ENCODE results near the gene GRM4.

The GRM4 gene

DNA sequence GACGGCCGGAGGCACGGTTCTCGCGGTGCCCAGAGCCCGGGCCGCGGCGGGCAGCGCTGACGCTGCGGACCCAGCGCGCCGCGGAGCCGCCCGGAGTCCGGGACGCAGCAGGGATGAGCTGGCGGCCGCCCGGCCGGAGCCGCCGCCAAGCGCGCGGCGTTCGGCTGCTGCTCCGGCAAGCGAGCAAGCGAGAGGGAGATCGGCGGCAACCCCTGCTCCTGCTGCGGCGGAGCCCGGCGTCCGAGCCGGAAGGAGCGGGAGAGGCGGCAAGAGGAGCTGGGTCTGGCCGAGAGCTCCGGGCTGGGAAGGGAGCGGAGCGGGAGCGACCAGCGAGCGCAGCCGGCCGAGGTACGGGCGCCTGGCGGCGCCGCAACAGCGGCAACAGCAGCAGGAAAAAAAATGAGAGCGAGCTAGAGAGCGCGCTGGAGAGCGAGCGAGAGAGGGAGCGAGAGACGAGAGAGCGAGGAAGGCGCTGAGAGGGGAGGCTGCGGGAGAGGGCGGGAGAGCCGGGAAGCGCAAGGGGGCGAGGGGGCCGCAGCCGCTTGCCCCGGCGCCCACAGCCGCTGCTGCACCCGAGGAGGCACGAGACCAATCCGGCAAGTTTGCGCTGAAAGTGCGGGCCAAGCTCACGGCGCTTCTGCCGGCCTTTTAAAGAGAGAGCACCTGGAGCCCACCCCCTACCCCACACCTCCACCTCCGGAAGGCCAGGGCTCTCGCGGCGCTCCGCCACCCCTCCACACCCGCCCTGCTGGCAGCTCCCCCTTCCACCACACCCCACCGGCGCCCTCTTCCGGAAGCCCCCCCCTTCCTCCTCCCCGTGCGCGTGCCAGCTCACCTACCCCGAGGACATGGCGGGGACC lies 496 bp downstream of the GRM4 start:
- no peak overlapping the region for H2AK5ac ChIP-seq (ENCODE audit: low read length, severe bottlenecking)
- H3K36me3 ChIP-seq (ENCODE audit: control insufficient read depth in 1 of 2, insufficient read depth in 2 of 2, low read depth in 1 of 2, low read length in 2 of 2), result no peaks in the 10 kb centered on the region
- no peaks in the 10 kb centered on the region for H3K9me3 ChIP-seq (ENCODE audit: control insufficient read depth, low read length)
- no peak overlapping the region for H2BK5ac ChIP-seq (ENCODE audit: low read depth, low read length, poor library complexity, severe bottlenecking)
- H3K23ac ChIP-seq (ENCODE audit: low read length in 2 of 2), result peak overlapping the region in 1 of 2 experiments; percentile 78
- no peak overlapping the region for H3K9ac ChIP-seq (ENCODE audit: low read length)
- WGBS, result 1% methylated on average over 87 of the region's 100 CpGs
- H4K91ac ChIP-seq (ENCODE audit: low read length), result no peak overlapping the region
- no peak overlapping the region for H2BK120ac ChIP-seq (ENCODE audit: low read depth, low read length)
- no peak overlapping the region for H3K4ac ChIP-seq (ENCODE audit: low read depth in 1 of 2, low read length in 2 of 2)
- H3K27me3 ChIP-seq (ENCODE audit: control insufficient read depth in 1 of 2, insufficient read depth in 1 of 2, low read length in 2 of 2), result peaks cover 82 to 90% of the 10 kb centered on the region in 2 experiments
- H2BK12ac ChIP-seq (ENCODE audit: low read length in 2 of 2), result no peak overlapping the region
- no peak overlapping the region for H3K14ac ChIP-seq (ENCODE audit: low read length in 2 of 2)
- DNase-seq, result peak; percentile 61
- H2BK15ac ChIP-seq (ENCODE audit: low read depth, poor library complexity, severe bottlenecking), result no peak overlapping the region
- peak overlapping the region; percentile 97 for H3K4me2 ChIP-seq (ENCODE audit: low read length, poor library complexity, severe bottlenecking)
- no peaks in the 10 kb centered on the region for H3K79me1 ChIP-seq (replicated peaks; ENCODE audit: low read length, poor library complexity, severe bottlenecking)
- peak overlapping the region; percentile 47 for H4K8ac ChIP-seq (ENCODE audit: low read length)
- H3K18ac ChIP-seq (ENCODE audit: low read depth in 1 of 2, low read length in 2 of 2), result no peak overlapping the region
- H3K4me3 ChIP-seq (ENCODE audit: insufficient read depth in 1 of 2, low read depth in 1 of 2, low read length in 2 of 2), result peak overlapping the region; percentile 45 to 63
- peaks cover 31% of the 10 kb centered on the region for H3K4me1 ChIP-seq (ENCODE audit: control insufficient read depth, insufficient read depth, low read depth, low read length)
- peak overlapping the region; percentile 19 for H2AFZ ChIP-seq (ENCODE audit: low read depth, low read length)
- H3K27ac ChIP-seq (ENCODE audit: low read length, poor library complexity, severe bottlenecking), result no peak overlapping the region

DNA sequence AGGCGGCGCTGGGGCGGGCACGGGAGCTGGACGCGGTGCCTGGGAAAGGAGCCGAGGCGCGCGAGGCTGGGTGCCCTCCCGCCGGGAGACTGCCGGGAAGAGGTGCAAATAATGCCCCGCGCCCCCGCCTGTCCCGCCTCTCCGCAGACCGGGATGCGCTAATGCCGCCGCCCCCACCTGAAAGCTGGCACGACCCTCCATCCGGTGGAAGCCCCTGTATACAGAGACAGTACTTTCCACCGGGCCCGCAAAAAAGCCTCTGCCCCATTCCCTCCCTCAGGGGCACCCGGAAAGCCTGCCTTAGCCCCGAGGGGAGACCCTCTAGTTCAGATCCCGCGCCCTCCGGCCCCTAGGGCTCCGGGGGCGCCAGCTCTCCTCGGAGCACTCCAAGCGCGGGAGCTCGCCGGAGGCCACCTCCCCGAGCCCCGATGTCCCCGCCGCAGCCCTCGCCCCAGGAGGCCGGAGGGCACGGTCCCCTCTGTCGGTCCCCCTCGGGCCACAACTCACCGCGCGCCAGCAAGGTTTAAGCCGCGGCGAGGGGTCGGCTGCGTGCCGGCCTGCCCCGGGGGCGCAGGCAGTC lies 1.2 kb downstream of the GRM4 start:
- Histone ChIP-seq H2BK5ac (ENCODE audit: low read depth, low read length, poor library complexity, severe bottlenecking) (no peak overlapping the region), H3K9me3 (ENCODE audit: control insufficient read depth, low read length) (no peaks in the 10 kb centered on the region), H3K14ac (ENCODE audit: low read length in 2 of 2) (no peak overlapping the region), H2AFZ (ENCODE audit: low read depth, low read length) (no peak overlapping the region), H3K36me3 (ENCODE audit: control insufficient read depth in 1 of 2, insufficient read depth in 2 of 2, low read depth in 1 of 2, low read length in 2 of 2) (no peaks in the 10 kb centered on the region), H2BK120ac (ENCODE audit: low read depth, low read length) (no peak overlapping the region), H3K4me2 (ENCODE audit: low read length, poor library complexity, severe bottlenecking) (peak overlapping the region; percentile 97), H3K23ac (ENCODE audit: low read length in 2 of 2) (peak overlapping the region in 1 of 2 experiments; percentile 78), H4K8ac (ENCODE audit: low read length) (no peak overlapping the region), H3K27me3 (ENCODE audit: control insufficient read depth in 1 of 2, insufficient read depth in 1 of 2, low read length in 2 of 2) (peaks cover 82 to 90% of the 10 kb centered on the region in 2 experiments), H3K27ac (ENCODE audit: low read length, poor library complexity, severe bottlenecking) (no peak overlapping the region), H3K18ac (ENCODE audit: low read depth in 1 of 2, low read length in 2 of 2) (no peak overlapping the region), H2BK12ac (ENCODE audit: low read length in 2 of 2) (no peak overlapping the region), H3K4me1 (ENCODE audit: control insufficient read depth, insufficient read depth, low read depth, low read length) (peaks cover 31% of the 10 kb centered on the region), H3K79me1 (replicated peaks; ENCODE audit: low read length, poor library complexity, severe bottlenecking) (no peaks in the 10 kb centered on the region), H3K4me3 (ENCODE audit: insufficient read depth in 1 of 2, low read depth in 1 of 2, low read length in 2 of 2) (peak overlapping the region; percentile 45 to 63), H2AK5ac (ENCODE audit: low read length, severe bottlenecking) (no peak overlapping the region), H2BK15ac (ENCODE audit: low read depth, poor library complexity, severe bottlenecking) (no peak overlapping the region), H3K9ac (ENCODE audit: low read length) (no peak overlapping the region), H4K91ac (ENCODE audit: low read length) (peak overlapping the region; percentile 5), H3K4ac (ENCODE audit: low read depth in 1 of 2, low read length in 2 of 2) (no peak overlapping the region)
- WGBS, result 1% methylated on average over 48 of the region's 58 CpGs
- DNase-seq, result peak; percentile 3

DNA sequence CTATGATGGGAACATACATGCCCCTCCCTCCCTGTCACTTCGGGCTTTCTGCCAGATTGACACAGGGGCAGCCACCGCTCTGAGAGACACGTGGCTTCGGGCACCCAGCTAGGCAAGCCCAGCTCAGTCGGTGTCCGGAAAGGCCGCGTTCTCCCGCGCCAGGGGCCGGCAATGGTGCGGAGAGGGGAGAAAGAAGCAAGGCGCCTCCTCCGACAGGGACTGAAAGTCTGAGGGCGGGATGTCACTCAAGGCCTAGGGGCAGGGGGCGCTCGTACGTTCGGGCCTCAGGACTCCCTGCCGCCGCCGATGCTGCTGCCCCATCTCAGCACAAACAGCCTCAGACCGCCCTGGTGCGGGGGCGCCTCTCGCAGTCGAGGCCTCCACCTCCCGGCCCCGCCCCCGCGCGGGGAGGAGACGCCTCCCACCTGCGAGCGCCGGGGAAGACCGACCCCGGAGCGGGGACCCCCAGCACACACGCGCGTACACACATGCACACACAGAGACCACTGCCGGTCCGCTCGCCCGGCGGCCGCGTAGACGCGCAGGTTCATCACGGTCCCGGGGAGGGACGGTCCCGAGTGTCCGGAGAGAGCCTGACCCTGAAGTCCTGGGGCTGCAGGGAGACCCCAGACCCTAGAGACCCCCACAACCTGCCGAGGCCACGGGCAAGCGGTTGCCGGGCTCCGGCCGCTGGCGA lies 1.9 kb downstream of the GRM4 start:
- Histone ChIP-seq H3K27ac (ENCODE audit: low read length, poor library complexity, severe bottlenecking) (no peak overlapping the region), H4K91ac (ENCODE audit: low read length) (peak overlapping the region; percentile 5), H4K8ac (ENCODE audit: low read length) (no peak overlapping the region), H3K4me2 (ENCODE audit: low read length, poor library complexity, severe bottlenecking) (peak overlapping the region; percentile 97), H3K4me3 (ENCODE audit: insufficient read depth in 1 of 2, low read depth in 1 of 2, low read length in 2 of 2) (peak overlapping the region; percentile 13 to 27), H3K9ac (ENCODE audit: low read length) (no peak overlapping the region), H3K4me1 (ENCODE audit: control insufficient read depth, insufficient read depth, low read depth, low read length) (peaks cover 31% of the 10 kb centered on the region), H3K23ac (ENCODE audit: low read length in 2 of 2) (peak overlapping the region in 1 of 2 experiments; percentile 51), H3K14ac (ENCODE audit: low read length in 2 of 2) (no peak overlapping the region), H2BK15ac (ENCODE audit: low read depth, poor library complexity, severe bottlenecking) (no peak overlapping the region), H2BK120ac (ENCODE audit: low read depth, low read length) (no peak overlapping the region), H3K4ac (ENCODE audit: low read depth in 1 of 2, low read length in 2 of 2) (no peak overlapping the region), H2BK5ac (ENCODE audit: low read depth, low read length, poor library complexity, severe bottlenecking) (no peak overlapping the region), H3K79me1 (replicated peaks; ENCODE audit: low read length, poor library complexity, severe bottlenecking) (no peaks in the 10 kb centered on the region), H2AFZ (ENCODE audit: low read depth, low read length) (no peak overlapping the region), H3K27me3 (ENCODE audit: control insufficient read depth in 1 of 2, insufficient read depth in 1 of 2, low read length in 2 of 2) (peaks cover 82 to 90% of the 10 kb centered on the region in 2 experiments), H2AK5ac (ENCODE audit: low read length, severe bottlenecking) (no peak overlapping the region), H3K9me3 (ENCODE audit: control insufficient read depth, low read length) (no peaks in the 10 kb centered on the region), H3K36me3 (ENCODE audit: control insufficient read depth in 1 of 2, insufficient read depth in 2 of 2, low read depth in 1 of 2, low read length in 2 of 2) (no peaks in the 10 kb centered on the region), H3K18ac (ENCODE audit: low read depth in 1 of 2, low read length in 2 of 2) (no peak overlapping the region), H2BK12ac (ENCODE audit: low read length in 2 of 2) (no peak overlapping the region)
- WGBS, result 1% methylated on average over 49 of the region's 63 CpGs
- DNase-seq, result peak; percentile 18

Data from mesenchymal stem cell (in vitro differentiated cells and primary cell).